NB4 (cell line): ENCODE measurements around the gene SPATA45.

ENCODE experiments used
- CTCF ChIP-seq: IDR thresholded peaks from one replicate; pipeline ENCODE4 v1.5.1; 2012; ENCODE audit warnings: low read depth, low read length
- MAX ChIP-seq: IDR thresholded peaks from 2 replicates; pipeline ENCODE4 v1.6.1; 2011; ENCODE audit warnings: low read depth, low read length
- MYC ChIP-seq: IDR thresholded peaks from 2 replicates; pipeline ENCODE4 v1.6.1; 2011; ENCODE audit warnings: low read depth, low read length
- POLR2A ChIP-seq: IDR thresholded peaks from 2 replicates; pipeline ENCODE4 v1.6.1; 2011; ENCODE audit warnings: mild to moderate bottlenecking; ENCODE audit not compliant: insufficient read length; ENCODE audit errors: extremely low read depth

- TF ChIP-seq POLR2A: no peak
- no peak for TF ChIP-seq MYC
- no peak for TF ChIP-seq MAX
- TF ChIP-seq CTCF: no peak
These were observed 24.5 kb upstream of the SPATA45 start for GRCh38 chr1:212871976-212872375.
